Gastrocnemius medialis (tissue), 4 donors: ENCODE results near the gene TMEM132C. TPM values are rescaled to one million over a fixed set of nuclear protein-coding genes. Genes with fewer than 3 reads are reported as not detected.

ENCODE experiments used
- ATAC-seq, 2 donors: fragments of 150-250 bp; one replicate each; pipeline ENCODE4 v1.9.1; 2016
- DNase-seq, 2 donors: peaks; one replicate each; pipeline ENCODE4 v3.0.0-alpha.2; 2019
- H3K27ac ChIP-seq, 4 donors: fragments of 200-600 bp; sonication (generic); 1 replicate in 1 of 4; 2 replicates in 3 of 4; pipeline ENCODE4 v1.5.1; 2016 to 2018; ENCODE audit warnings: mild to moderate bottlenecking in 2 of 4, moderate library complexity in 1 of 4
- H3K27me3 ChIP-seq, 3 donors: fragments of 200-600 bp; sonication (generic) in 2 of 3; 1 replicate in 1 of 3; 2 replicates in 2 of 3; pipeline versions ENCODE4 v1.5.1 to v1.6.0; 2016 to 2019; ENCODE audit warnings: mild to moderate bottlenecking in 1 of 3, moderate library complexity in 1 of 3
- H3K36me3 ChIP-seq, 2 donors: fragments of 200-600 bp; sonication (generic) in 1 of 2; one replicate each; pipeline ENCODE4 v1.5.1; 2017 to 2018
- H3K4me1 ChIP-seq, 2 donors: fragments of 200-600 bp; sonication (generic) in 1 of 2; one replicate each; pipeline ENCODE4 v1.5.1; 2016 to 2017; ENCODE audit warnings: mild to moderate bottlenecking in 2 of 2
- H3K4me3 ChIP-seq, 4 donors: fragments of 200-600 bp; sonication (generic) in 3 of 4; 1 replicate in 1 of 4; 2 replicates in 3 of 4; pipeline ENCODE4 v1.5.1; 2016 to 2019; ENCODE audit warnings: mild to moderate bottlenecking in 2 of 4
- H3K9me3 ChIP-seq, 3 donors: fragments of 200-600 bp; sonication (generic) in 2 of 3; 1 replicate in 1 of 3; 2 replicates in 2 of 3; pipeline ENCODE4 v1.5.1; 2016 to 2019
- POLR2A ChIP-seq, 2 donors: fragments of 450-650 bp; IDR thresholded peaks; one replicate each; pipeline ENCODE4 v1.6.1; 2017; ENCODE audit warnings: antibody characterized with exemption in 2 of 2, mild to moderate bottlenecking in 2 of 2, moderate library complexity in 2 of 2
- in situ Hi-C, 4 donors: fragments of 200-750 bp; cut with MboI; loops; one replicate each; pipeline versions ENCODE4 v1.15.0 to v1.8.0; 2017; ENCODE audit warnings: low sequenced_read_pairs in 4 of 4
- intact Hi-C: fragments of 100-400 bp; cut with DNase I; formaldehyde crosslinking; loops from one replicate; pipeline ENCODE4 v1.15.1; 2023; ENCODE audit warnings: low total_unique reads
- total RNA-seq, 4 donors: library from RNA; depleted of rRNA; stranded (reverse); fragments of >200 nt; gene quantifications; one replicate each; pipeline versions ENCODE4 v1.1.0 to v1.2.3, GENCODE V29; 2016
- TF ChIP-seq, protein P1 (sequence below), 5 experiments: fragments of 450-650 bp in 3 of 5; fragments of 200-600 bp in 2 of 5; sonication (generic) in 2 of 5; IDR thresholded peaks in 4 of 5; conservative IDR thresholded peaks in 1 of 5; 1 replicate in 4 of 5; 2 replicates in 1 of 5; pipeline ENCODE4 v1.5.1; 2016 to 2019; ENCODE audit warnings: antibody characterized with exemption in 5 of 5, mild to moderate bottlenecking in 3 of 5, moderate library complexity in 3 of 5

The TMEM132C gene
- total RNA-seq, 4 donors from 2014 or later: 0.24 to 0.82 (median 0.68) TPM

DNA sequence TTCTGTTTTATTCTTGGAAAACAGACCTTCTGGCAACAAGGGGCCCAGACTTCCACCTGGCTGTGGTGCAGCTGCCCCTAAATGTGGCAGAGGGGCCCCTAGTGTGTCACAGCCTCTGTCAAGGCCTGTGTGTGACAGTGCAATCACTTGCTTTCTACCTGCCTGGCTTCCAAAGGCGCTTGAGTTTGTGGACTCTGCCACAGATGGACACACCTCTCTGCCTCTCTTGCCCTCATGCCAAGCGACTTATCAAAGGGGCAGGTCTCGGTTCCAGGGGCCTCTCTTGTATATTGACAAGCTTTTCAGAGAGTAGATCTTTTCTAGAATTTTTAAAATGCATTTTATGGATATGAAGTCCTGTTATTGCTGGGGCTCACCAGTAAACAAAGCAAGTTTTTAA is 339.6 kb downstream of the TMEM132C start:
- Histone ChIP-seq H3K27me3 (no peaks in the 10 kb centered on the region), H3K4me1 (no peaks in the 10 kb centered on the region), H3K9me3 (no peaks in the 10 kb centered on the region), H3K27ac (no peak overlapping the region), H3K4me3 (no peak overlapping the region), H3K36me3 (no peaks in the 10 kb centered on the region)
- DNase-seq (no peak), ATAC-seq (no peak)
- TF ChIP-seq, protein P1, sequence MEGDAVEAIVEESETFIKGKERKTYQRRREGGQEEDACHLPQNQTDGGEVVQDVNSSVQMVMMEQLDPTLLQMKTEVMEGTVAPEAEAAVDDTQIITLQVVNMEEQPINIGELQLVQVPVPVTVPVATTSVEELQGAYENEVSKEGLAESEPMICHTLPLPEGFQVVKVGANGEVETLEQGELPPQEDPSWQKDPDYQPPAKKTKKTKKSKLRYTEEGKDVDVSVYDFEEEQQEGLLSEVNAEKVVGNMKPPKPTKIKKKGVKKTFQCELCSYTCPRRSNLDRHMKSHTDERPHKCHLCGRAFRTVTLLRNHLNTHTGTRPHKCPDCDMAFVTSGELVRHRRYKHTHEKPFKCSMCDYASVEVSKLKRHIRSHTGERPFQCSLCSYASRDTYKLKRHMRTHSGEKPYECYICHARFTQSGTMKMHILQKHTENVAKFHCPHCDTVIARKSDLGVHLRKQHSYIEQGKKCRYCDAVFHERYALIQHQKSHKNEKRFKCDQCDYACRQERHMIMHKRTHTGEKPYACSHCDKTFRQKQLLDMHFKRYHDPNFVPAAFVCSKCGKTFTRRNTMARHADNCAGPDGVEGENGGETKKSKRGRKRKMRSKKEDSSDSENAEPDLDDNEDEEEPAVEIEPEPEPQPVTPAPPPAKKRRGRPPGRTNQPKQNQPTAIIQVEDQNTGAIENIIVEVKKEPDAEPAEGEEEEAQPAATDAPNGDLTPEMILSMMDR (IDR thresholded peaks at IDR 0.05 in 4 of 5, conservative IDR thresholded peaks at IDR 0.05 in 1 of 5): no peak
- no peak for TF ChIP-seq POLR2A (IDR thresholded peaks at IDR 0.05)
- in situ Hi-C loops (no loop called here), intact Hi-C loops (no loop called here)

DNA sequence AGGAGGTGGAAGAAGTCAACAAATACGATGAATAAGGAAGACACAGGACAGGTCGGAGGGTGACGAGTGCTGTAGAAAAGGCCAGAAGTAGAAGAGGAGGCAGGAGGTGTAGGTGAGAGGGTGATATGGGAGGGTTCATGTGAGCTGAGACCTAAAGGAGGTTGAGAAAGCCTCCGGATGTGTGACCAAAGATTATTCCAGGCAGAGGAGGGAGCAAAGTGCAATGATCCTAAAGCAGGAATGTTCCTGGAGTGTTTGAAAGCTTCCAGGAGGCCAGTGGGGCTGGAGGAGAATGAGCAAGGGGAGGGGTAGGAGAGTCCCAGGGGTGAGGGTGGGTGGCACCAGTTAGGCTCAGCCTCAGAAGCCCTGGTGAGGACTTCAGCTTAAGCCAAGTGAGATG is 340.0 kb downstream of the TMEM132C start:
- no peaks in the 10 kb centered on the region for H3K36me3 ChIP-seq
- TF ChIP-seq, protein P1 (IDR thresholded peaks at IDR 0.05 in 4 of 5, conservative IDR thresholded peaks at IDR 0.05 in 1 of 5): no peak
- no peak for TF ChIP-seq POLR2A (IDR thresholded peaks at IDR 0.05)
- no peaks in the 10 kb centered on the region for H3K9me3 ChIP-seq
- no peak for DNase-seq
- no peaks in the 10 kb centered on the region for H3K4me1 ChIP-seq
- intact Hi-C loops (no loop called here), in situ Hi-C loops (no loop called here)
- no peak overlapping the region for H3K27ac ChIP-seq
- no peak overlapping the region for H3K4me3 ChIP-seq
- ATAC-seq: no peak
- no peaks in the 10 kb centered on the region for H3K27me3 ChIP-seq

DNA sequence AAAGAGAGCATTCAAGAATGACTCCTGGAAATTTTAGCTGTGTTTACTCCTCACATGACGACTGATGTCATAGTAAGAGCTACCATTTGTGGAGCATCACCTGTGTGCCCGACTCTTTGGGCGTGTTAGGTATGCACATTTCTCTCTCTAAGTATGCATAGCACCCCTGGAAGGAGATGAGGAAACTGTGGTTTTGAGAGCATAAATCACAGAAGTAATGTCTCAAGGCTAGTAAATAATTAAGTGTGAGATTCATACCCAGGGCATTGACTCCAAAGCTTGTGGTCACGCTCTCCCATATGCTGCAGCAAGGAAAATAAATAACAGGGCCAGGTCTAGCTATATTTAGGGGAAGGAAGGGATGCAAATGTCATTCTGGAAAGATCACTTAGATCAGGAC is 340.7 kb downstream of the TMEM132C start:
- Histone ChIP-seq H3K27me3 (no peaks in the 10 kb centered on the region), H3K27ac (no peak overlapping the region), H3K36me3 (no peaks in the 10 kb centered on the region), H3K9me3 (no peaks in the 10 kb centered on the region), H3K4me3 (no peak overlapping the region), H3K4me1 (no peaks in the 10 kb centered on the region)
- TF ChIP-seq, protein P1 (IDR thresholded peaks at IDR 0.05 in 4 of 5, conservative IDR thresholded peaks at IDR 0.05 in 1 of 5): no peak
- no peak for TF ChIP-seq POLR2A (IDR thresholded peaks at IDR 0.05)
- ATAC-seq: no peak
- in situ Hi-C loops: no loop called here
- intact Hi-C loops: no loop called here
- DNase-seq: no peak

DNA sequence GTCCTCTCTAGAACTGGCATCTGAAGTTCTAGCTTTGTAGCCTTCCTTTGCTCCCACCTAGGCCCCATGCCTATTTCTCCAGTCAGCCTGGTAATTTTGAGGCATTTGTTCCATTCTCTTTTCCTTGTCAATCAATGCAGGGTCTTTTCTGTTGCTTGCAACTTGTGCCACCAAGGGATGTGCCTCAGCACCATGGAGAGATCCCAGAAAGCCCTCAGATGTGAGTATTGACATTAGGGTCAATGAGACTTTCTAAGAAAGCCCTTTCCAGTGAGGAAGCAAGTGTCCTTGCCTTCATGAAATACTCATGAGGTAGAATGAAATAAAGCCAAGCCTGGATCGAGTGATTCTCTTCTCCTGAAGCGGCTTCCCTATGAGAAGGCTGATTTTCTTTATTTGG is 342.9 kb downstream of the TMEM132C start:
- intact Hi-C loops (no loop called here), in situ Hi-C loops (no loop called here)
- DNase-seq (no peak), ATAC-seq (no peak)
- H3K4me1 ChIP-seq: no peaks in the 10 kb centered on the region
- TF ChIP-seq, protein P1 (IDR thresholded peaks at IDR 0.05 in 4 of 5, conservative IDR thresholded peaks at IDR 0.05 in 1 of 5): no peak
- no peak for TF ChIP-seq POLR2A (IDR thresholded peaks at IDR 0.05)
- H3K27me3 ChIP-seq: no peaks in the 10 kb centered on the region
- H3K36me3 ChIP-seq: no peaks in the 10 kb centered on the region
- H3K9me3 ChIP-seq: no peaks in the 10 kb centered on the region
- H3K27ac ChIP-seq: no peak overlapping the region
- no peak overlapping the region for H3K4me3 ChIP-seq

DNA sequence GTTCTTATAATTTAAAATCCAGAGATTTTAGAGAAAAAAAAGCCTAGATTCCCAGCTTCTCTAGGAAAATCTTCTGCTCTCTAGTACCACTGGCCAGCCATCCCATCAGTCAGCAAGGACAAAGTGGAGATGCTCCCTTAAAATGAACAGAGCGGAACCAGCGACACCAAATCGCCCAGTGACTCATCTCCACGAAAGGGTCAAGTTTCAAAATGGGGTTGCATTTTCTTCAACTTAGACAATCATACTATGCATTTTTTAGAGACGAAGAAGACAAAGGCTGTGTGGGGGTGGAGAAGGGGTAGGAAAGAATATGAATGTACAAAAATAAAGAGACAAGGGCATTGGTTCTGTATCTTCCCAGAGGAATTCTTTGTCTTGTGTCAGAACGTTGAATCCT is 344.8 kb downstream of the TMEM132C start:
- H3K4me3 ChIP-seq: no peak overlapping the region
- no peaks in the 10 kb centered on the region for H3K36me3 ChIP-seq
- in situ Hi-C loops (no loop called here), intact Hi-C loops (no loop called here)
- TF ChIP-seq, protein P1 (IDR thresholded peaks at IDR 0.05 in 4 of 5, conservative IDR thresholded peaks at IDR 0.05 in 1 of 5): no peak
- TF ChIP-seq POLR2A (IDR thresholded peaks at IDR 0.05): no peak
- H3K9me3 ChIP-seq: no peaks in the 10 kb centered on the region
- DNase-seq (no peak), ATAC-seq (no peak)
- no peaks in the 10 kb centered on the region for H3K27me3 ChIP-seq
- no peaks in the 10 kb centered on the region for H3K4me1 ChIP-seq
- no peak overlapping the region for H3K27ac ChIP-seq
